K562 (cell line): ENCODE results near the gene CNRIP1. TPM values are rescaled to one million over a fixed set of nuclear protein-coding genes. Genes with fewer than 3 reads are reported as not detected.
A peak's percentile ranks its signal among the peaks of the same experiment; 100 is the strongest.

Experiments used
- ATAC-seq: fragments of 200-7000 bp; cut with Tn5 transposase; 3 replicates; pipeline ENCODE4 v1.9.1; 2020; ENCODE audit warnings: moderate library complexity
- BruUV-seq: library from RNA; stranded (reverse); fragments of 400-500 nt; replicated peaks from 2 replicates; lab custom pipeline; 2021; lab: Mats Ljungman, UMichigan
- CTCF ChIA-PET: fragments of 300-600 bp; formaldehyde crosslinking; extraction: SDS; loops from one replicate; lab custom pipeline; 2021; ENCODE audit warnings: low intra/inter-chr PET ratio; lab: Yijun Ruan, JAX
- POLR2A ChIA-PET: fragments of 300-600, 350-650 bp; sonication (Branson Sonifier 250); formaldehyde crosslinking; extraction: SDS; loops from one replicate; lab custom pipeline; 2021; ENCODE audit warnings: antibody characterized with exemption, inconsistent platforms; lab: Yijun Ruan, JAX
- DNase-seq, 4 experiments: peaks; one replicate each; pipeline versions ENCODE4 v3.0.0 to v3.0.0-alpha.2; 2011 to 2018; ENCODE audit warnings: low spot score in 3 of 4, mixed read lengths in 3 of 4; ENCODE audit errors: extremely low read depth in 1 of 4
- FAIRE-seq: peaks from 2 replicates; lab custom pipeline; 2011; peaks lifted over from hg19 to GRCh38; lab: Jason Lieb, UNC
- H2AFZ ChIP-seq: 2 replicates; pipeline ENCODE4 v1.6.0; 2011; ENCODE audit warnings: low read depth, low read length, control low read depth, inconsistent platforms
- H3K27ac ChIP-seq: fragments of 200-600 bp; 3 replicates; pipeline ENCODE4 v1.8.0; 2011; ENCODE audit warnings: low read depth, mild to moderate bottlenecking, control low read depth, inconsistent platforms, low read length, moderate library complexity, mixed read lengths; ENCODE audit errors: extremely low read depth
- H3K27me3 ChIP-seq, 2 experiments: fragments of 300-600 bp in 1 of 2; 2 replicates in 1 of 2; 3 replicates in 1 of 2; pipeline versions ENCODE4 v1.6.0 to v1.8.0; 2011; ENCODE audit warnings: inconsistent platforms in 2 of 2, low read length in 2 of 2, mild to moderate bottlenecking in 1 of 2, mixed read lengths in 1 of 2, moderate library complexity in 1 of 2; ENCODE audit not compliant: control insufficient read depth in 2 of 2, insufficient read depth in 2 of 2
- H3K36me3 ChIP-seq: fragments of 300-600 bp; 3 replicates; pipeline ENCODE4 v1.8.0; 2011; ENCODE audit warnings: mild to moderate bottlenecking, low read length, inconsistent platforms; ENCODE audit not compliant: control insufficient read depth, insufficient read depth
- H3K4me1 ChIP-seq, 2 experiments: fragments of 200-600 bp in 1 of 2; replicated peaks in 1 of 2; 2 replicates in 1 of 2; 3 replicates in 1 of 2; pipeline versions ENCODE4 v1.5.1 to v1.8.0; 2011; ENCODE audit warnings: inconsistent platforms in 2 of 2, low read length in 2 of 2, mild to moderate bottlenecking in 1 of 2, mixed read lengths in 1 of 2, moderate library complexity in 1 of 2; ENCODE audit not compliant: control insufficient read depth in 2 of 2, insufficient read depth in 2 of 2
- H3K4me2 ChIP-seq: 2 replicates; pipeline ENCODE4 v1.6.1; 2011; ENCODE audit warnings: low read length, control low read depth, inconsistent platforms, mixed read lengths; ENCODE audit not compliant: insufficient read depth
- H3K4me3 ChIP-seq: fragments of 200-600 bp; sonication (generic), shearing (Covaris generic); 2 replicates; pipeline ENCODE4 v1.5.1; 2016; ENCODE audit warnings: control low read depth, inconsistent platforms
- H3K79me2 ChIP-seq: fragments of 200-600 bp; 3 replicates; pipeline ENCODE4 v1.8.0; 2011; ENCODE audit warnings: low read length, inconsistent platforms; ENCODE audit not compliant: control insufficient read depth, insufficient read depth
- H3K9ac ChIP-seq, 2 experiments: 2 replicates each; pipeline versions ENCODE4 v1.6.0 to v1.6.1; 2011; ENCODE audit warnings: low read depth in 2 of 2, low read length in 2 of 2, control low read depth in 1 of 2, inconsistent platforms in 1 of 2, mild to moderate bottlenecking in 1 of 2, mixed read lengths in 1 of 2; ENCODE audit not compliant: insufficient read depth in 1 of 2
- H3K9me1 ChIP-seq: one replicate; pipeline ENCODE4 v1.6.0; 2011; ENCODE audit warnings: inconsistent platforms, mild to moderate bottlenecking, low read length, moderate library complexity; ENCODE audit not compliant: control insufficient read depth, insufficient read depth
- H3K9me3 ChIP-seq: replicated peaks from 2 replicates; pipeline ENCODE4 v1.5.1; 2011; ENCODE audit warnings: low read depth, low read length, inconsistent platforms; ENCODE audit not compliant: control insufficient read depth, insufficient read depth
- H4K20me1 ChIP-seq: replicated peaks from 2 replicates; pipeline ENCODE4 v1.6.1; 2011; ENCODE audit warnings: low read length, inconsistent platforms, mixed read lengths; ENCODE audit not compliant: control insufficient read depth, insufficient read depth
- C11orf30 ChIP-seq: fragments of 450-650 bp; IDR thresholded peaks from 2 replicates; pipeline ENCODE4 v1.6.1; 2016; ENCODE audit warnings: low read depth, mild to moderate bottlenecking
- CEBPB ChIP-seq: fragments of 450-650 bp; IDR thresholded peaks from 2 replicates; pipeline ENCODE4 v1.6.1; 2016; ENCODE audit warnings: missing genetic modification characterization, missing compliant biosample characterization
- CEBPG ChIP-seq, 3 experiments: fragments of 200-800 bp in 1 of 3; sonication (Bioruptor generic) in 1 of 3; sonication (generic) in 1 of 3; formaldehyde crosslinking in 1 of 3; IDR thresholded peaks in 2 of 3; conservative IDR thresholded peaks in 1 of 3; 2 replicates each; pipeline versions ENCODE4 v1.6.1 to v1.8.0; 2016 to 2022; ENCODE audit warnings: missing compliant biosample characterization in 2 of 3, missing genetic modification characterization in 2 of 3, mild to moderate bottlenecking in 1 of 3, missing genetic modification reagents in 1 of 3
- FOXA3 ChIP-seq, 2 experiments: fragments of 450-650 bp in 1 of 2; sonication (generic) in 1 of 2; formaldehyde crosslinking; IDR thresholded peaks in 1 of 2; conservative IDR thresholded peaks in 1 of 2; 2 replicates each; pipeline versions ENCODE4 v1.4.0 to v1.8.0; 2020 to 2022; ENCODE audit warnings: mild to moderate bottlenecking in 2 of 2, missing genetic modification reagents in 1 of 2
- SMARCE1 ChIP-seq: fragments of 450-650 bp; IDR thresholded peaks from 2 replicates; pipeline ENCODE4 v1.7.1; 2016; ENCODE audit warnings: mild to moderate bottlenecking
- SPI1 ChIP-seq: IDR thresholded peaks from 2 replicates; pipeline ENCODE4 v1.6.1; 2011; ENCODE audit warnings: low read depth, low read length, control low read depth, borderline replicate concordance
- ZC3H4 ChIP-seq: sonication (generic); formaldehyde crosslinking; IDR thresholded peaks from 2 replicates; pipeline ENCODE4 v1.9.0; 2021; ENCODE audit warnings: missing genetic modification reagents, borderline replicate concordance
- ZKSCAN3 ChIP-seq: fragments of 250-450 bp; sonication (Bioruptor Pico); IDR thresholded peaks from 2 replicates; pipeline ENCODE4 v1.4.0; 2020
- WGBS: fragments of 100-300 bp; shearing (Covaris generic); methylation state at CpG from one replicate; pipeline ENCODE4 v1.1.6; 2016; ENCODE audit warnings: low coverage, mixed read lengths; ENCODE audit not compliant: insufficient coverage; ENCODE audit errors: missing lambda C conversion rate; 5-methylcytosine and 5-hydroxymethylcytosine counted together
- in situ Hi-C: fragments of 300-500 bp; cut with MboI; formaldehyde crosslinking; loops from 4 replicates; pipeline ENCODE4 v1.15.0; 2018; ENCODE audit warnings: inconsistent platforms, mixed read lengths
- intact Hi-C: fragments of 100-400 bp; cut with micrococcal nuclease; formaldehyde crosslinking; loops from 2 replicates; pipeline ENCODE4 v1.14.2; 2022
- polyA plus RNA-seq, 8 experiments: library from polyadenylated mRNA; depleted of rRNA in 4 of 8; stranded (reverse) in 5 of 8; unstranded in 3 of 8; fragments of >200 nt; fragmentation: Nextera tagmentation in 2 of 8; fragmentation: Illumina TruSeq in 1 of 8; extraction: Ambion mirVana in 2 of 8; extraction: Trizol in 1 of 8; gene quantifications; 2 replicates each; pipeline versions ENCODE4 v1.2.1 to v1.2.3, GENCODE V29; 2011 to 2014; ENCODE audit warnings: inconsistent platforms in 1 of 8, missing spikeins in 1 of 8
- total RNA-seq, 7 experiments: library from RNA; depleted of rRNA in 6 of 7; stranded (reverse); fragments of >200 nt in 6 of 7; fragmentation: Illumina TruSeq in 2 of 7; extraction: Trizol in 2 of 7; gene quantifications; 2 replicates each; pipeline versions ENCODE4 v1.2.1 to v1.2.3, GENCODE V29; 2011 to 2021; ENCODE audit warnings: low replicate concordance in 1 of 7

Gene CNRIP1
- total and polyA plus RNA-seq, 9 of the 15 experiments (the other 6 are each of a cell fraction or from before 2014, with no cell fraction given): 0.59 to 2.1 (median 1.5) TPM

DNA sequence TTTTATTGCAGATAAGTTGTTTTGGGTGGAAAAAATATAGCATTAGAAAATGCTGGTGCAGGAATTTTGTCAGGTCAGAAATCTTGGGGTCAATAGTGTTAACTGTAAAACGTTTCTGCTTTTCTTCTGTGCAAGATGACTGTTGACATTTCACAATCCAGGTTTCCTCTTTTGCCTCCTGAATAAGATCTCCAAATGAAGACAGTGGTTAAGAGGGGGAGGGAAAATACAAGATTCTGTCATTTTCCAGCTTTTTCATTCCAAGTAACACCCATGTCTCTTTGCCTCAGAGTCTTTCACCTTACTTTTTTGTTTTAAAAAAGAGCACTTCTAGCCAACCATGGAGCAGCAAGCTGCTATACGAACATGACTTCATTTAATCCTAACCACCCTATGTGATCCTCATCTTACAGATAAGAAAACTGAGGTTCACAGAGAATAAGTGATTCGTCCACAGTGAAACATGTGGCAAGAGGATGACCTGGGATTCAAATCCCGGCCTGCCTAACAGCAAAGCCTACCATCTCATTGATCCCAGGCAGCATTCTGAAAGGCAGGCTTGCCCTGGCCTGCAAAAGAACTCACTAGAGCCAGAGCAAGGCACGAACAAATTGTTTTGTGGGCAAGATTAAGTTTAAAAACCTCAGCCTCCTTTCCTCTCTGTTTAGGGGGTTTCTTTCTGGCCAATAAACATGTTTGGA is 48.4 kb upstream of the CNRIP1 start:
- Histone ChIP-seq H3K9me3 (no peaks in the 10 kb centered on the region), H3K27me3 (no peaks in the 10 kb centered on the region), H3K79me2 (no peaks in the 10 kb centered on the region), H3K36me3 (no peaks in the 10 kb centered on the region), H3K4me3 (no peak overlapping the region), H4K20me1 (no peaks in the 10 kb centered on the region), H3K27ac (no peak overlapping the region), H3K4me2 (no peak overlapping the region), H3K9ac (no peak overlapping the region), H2AFZ (0 out of 2 replicates have a peak overlapping the region, but pooled peaks have one; percentile 27), H3K9me1 (no peaks in the 10 kb centered on the region), H3K4me1 (peaks cover 0 to 12% of the 10 kb centered on the region in 2 experiments; a peak in 2 of 5 replicates)
- no peak for ATAC-seq
- 24% methylated on average over 5 of the region's 5 CpGs for WGBS
- in situ Hi-C loops (no loop called here), intact Hi-C loops (no loop called here)
- TF ChIP-seq C11orf30 (peak; percentile 14; the same call in 1 of the 2 replicates), FOXA3 (CRISPR knock-in tag; conservative IDR thresholded peaks at IDR 0.05 in 1 of 2, IDR thresholded peaks at IDR 0.05 in 1 of 2) (peak in 1 of 2 experiments; percentile 68; a peak in 2 of 4 replicates), SMARCE1 (peak; percentile 63; the same call in 1 of the 2 replicates), ZKSCAN3 (no peak), SPI1 (peak; percentile 60; the same call in 1 of the 2 replicates), CEBPG (CRISPR knock-in tag; IDR thresholded peaks at IDR 0.05) (no peak), CEBPG (tag; conservative IDR thresholded peaks at IDR 0.05 in 1 of 2, IDR thresholded peaks at IDR 0.05 in 1 of 2) (peak in 1 of 2 experiments; percentile 57; a peak in 1 of 4 replicates), CEBPB (tag) (peak; percentile 86), ZC3H4 (CRISPR knock-in tag) (no peak)
- BruUV-seq: no TSS peak
- POLR2A ChIA-PET: no interaction called here
- no peak for DNase-seq
- CTCF ChIA-PET: no interaction called here
- FAIRE-seq: no peak
